ENCODE results near the gene GSE1. TPM values are rescaled to one million over a fixed set of nuclear protein-coding genes. Genes with fewer than 3 reads are reported as not detected.

Gene GSE1
- total RNA-seq, 4 donors from 2014 or later, result 54.2 to 155 (median 71.9) TPM

GRCh38 chr16:85660843-85661739 lies 48.0 kb downstream of the GSE1 start:
- Histone ChIP-seq H3K27me3 (no peaks in the 10 kb centered on the region), H3K4me3 (replicated peaks in 1 of 3) (no peak overlapping the region), H3K4me1 (peaks cover 10 to 19% of the 10 kb centered on the region in 2 donors), H3K9me3 (no peaks in the 10 kb centered on the region), H3K36me3 (peaks cover 76 to 86% of the 10 kb centered on the region in 2 donors), H3K27ac (peak overlapping the region in 1 of 3 donors; percentile 45)
- 84 to 95% methylated on average over 30 to 36 of the region's 42 CpGs for WGBS, 2 donors
- no peak for DNase-seq
- TF ChIP-seq POLR2A (IDR thresholded peaks at IDR 0.05) (no peak), CTCF (IDR thresholded peaks at IDR 0.05) (no peak)
- intact Hi-C loops (cut with DNase I), result no loop called here

GRCh38 chr16:85661740-85662481 lies 48.8 kb downstream of the GSE1 start:
- TF ChIP-seq CTCF (IDR thresholded peaks at IDR 0.05) (no peak), POLR2A (IDR thresholded peaks at IDR 0.05) (no peak)
- H3K27ac ChIP-seq, result no peak overlapping the region
- H3K36me3 ChIP-seq, result peaks cover 76 to 86% of the 10 kb centered on the region in 2 donors
- no peak overlapping the region for H3K4me3 ChIP-seq (replicated peaks in 1 of 3)
- peaks cover 10 to 19% of the 10 kb centered on the region in 2 donors for H3K4me1 ChIP-seq
- intact Hi-C loops (cut with DNase I), result no loop called here
- no peak for DNase-seq
- WGBS, 2 donors, result 95% methylated on average over 22 to 26 of the region's 26 CpGs
- H3K9me3 ChIP-seq, result no peaks in the 10 kb centered on the region
- no peaks in the 10 kb centered on the region for H3K27me3 ChIP-seq

- peaks cover 10 to 19% of the 10 kb centered on the region in 2 donors for H3K4me1 ChIP-seq
- H3K9me3 ChIP-seq, result no peaks in the 10 kb centered on the region
- TF ChIP-seq CTCF (IDR thresholded peaks at IDR 0.05), result no peak
- no peak for TF ChIP-seq POLR2A (IDR thresholded peaks at IDR 0.05)
- no peak for DNase-seq
- no peak overlapping the region for H3K27ac ChIP-seq
- H3K36me3 ChIP-seq, result peaks cover 76 to 84% of the 10 kb centered on the region in 2 donors
- 71% methylated on average over 1 of the region's 3 CpGs; no CpG with 5 or more reads in 1 of the 2 donors for WGBS, 2 donors
- intact Hi-C loops (cut with DNase I), result no loop called here
- no peak overlapping the region for H3K4me3 ChIP-seq (replicated peaks in 1 of 3)
- no peaks in the 10 kb centered on the region for H3K27me3 ChIP-seq
These were observed 49.3 kb downstream of the GSE1 start for GRCh38 chr16:85662482-85662812.

GRCh38 chr16:85662976-85663830 lies 50.1 kb downstream of the GSE1 start:
- H3K27me3 ChIP-seq, result no peaks in the 10 kb centered on the region
- no peaks in the 10 kb centered on the region for H3K9me3 ChIP-seq
- H3K4me1 ChIP-seq, result peaks cover 10 to 19% of the 10 kb centered on the region in 2 donors
- H3K4me3 ChIP-seq (replicated peaks in 1 of 3), result no peak overlapping the region
- DNase-seq, result no peak
- no peak for TF ChIP-seq CTCF (IDR thresholded peaks at IDR 0.05)
- TF ChIP-seq POLR2A (IDR thresholded peaks at IDR 0.05), result no peak
- no peak overlapping the region for H3K27ac ChIP-seq
- peaks cover 73 to 81% of the 10 kb centered on the region in 2 donors for H3K36me3 ChIP-seq
- intact Hi-C loops (cut with DNase I), result no loop called here
- 93 to 94% methylated on average over 37 to 38 of the region's 38 CpGs for WGBS, 2 donors

Data from thyroid gland (tissue), 4 donors.